ENCODE data around the gene MERTK.
"Not testable (repeated sequence)": the region's sequence is repeated elsewhere in the genome, so short reads cannot be mapped to it uniquely, and the experiment has no call there.

The MERTK gene

GRCh38 chr2:111946294-111947114 is 48.1 kb downstream of the MERTK start:
- DNase-seq, result no peak

GRCh38 chr2:111947219-111947618 is 48.8 kb downstream of the MERTK start:
- DNase-seq, result no peak

- no peak for DNase-seq
These were observed 50.4 kb downstream of the MERTK start for GRCh38 chr2:111948832-111949231.

- no peak for DNase-seq
These were observed 51.8 kb downstream of the MERTK start for GRCh38 chr2:111950236-111950635.

- DNase-seq, result no peak
These were observed 53.1 kb downstream of the MERTK start for GRCh38 chr2:111951486-111951885.

GRCh38 chr2:111952871-111953452 is 54.6 kb downstream of the MERTK start:
- no peak for DNase-seq

- DNase-seq, result no peak
These were observed 56.4 kb downstream of the MERTK start for GRCh38 chr2:111954602-111955332.

- DNase-seq, result no peak
These were observed 59.5 kb downstream of the MERTK start for GRCh38 chr2:111957872-111958354.

GRCh38 chr2:111958901-111959300 is 60.5 kb downstream of the MERTK start:
- DNase-seq, result no peak

- no peak for DNase-seq
These were observed 63.3 kb downstream of the MERTK start for GRCh38 chr2:111961663-111962062.

GRCh38 chr2:111963086-111963485 is 64.7 kb downstream of the MERTK start:
- DNase-seq, result not testable (repeated sequence)

- DNase-seq, result not testable (repeated sequence)
These were observed 65.1 kb downstream of the MERTK start for GRCh38 chr2:111963508-111963907.

- DNase-seq, result no peak
These were observed 66.7 kb downstream of the MERTK start for GRCh38 chr2:111965062-111965461.

GRCh38 chr2:111966241-111966640 is 67.8 kb downstream of the MERTK start:
- DNase-seq, result no peak

- DNase-seq, result no peak
These were observed 68.6 kb downstream of the MERTK start for GRCh38 chr2:111967018-111967417.

GRCh38 chr2:111970453-111970852 is 72.0 kb downstream of the MERTK start:
- DNase-seq, result no peak

- no peak for DNase-seq
These were observed 74.7 kb downstream of the MERTK start for GRCh38 chr2:111972955-111973565.

GRCh38 chr2:111973701-111974100 is 75.3 kb downstream of the MERTK start:
- DNase-seq, result no peak

GRCh38 chr2:111975053-111975552 is 76.7 kb downstream of the MERTK start:
- no peak for DNase-seq

- DNase-seq, result no peak
These were observed 77.4 kb downstream of the MERTK start for GRCh38 chr2:111975819-111976218.

GRCh38 chr2:111977240-111977639 is 78.8 kb downstream of the MERTK start:
- no peak for DNase-seq

GRCh38 chr2:111978452-111979170 is 80.2 kb downstream of the MERTK start:
- no peak for DNase-seq

Data from activated T-cell treated with anti-CD3 and anti-CD28 coated beads, Interleukin-2, amount 50 U/mL, for 1 hour (primary cell).